ENCODE measurements around the gene AEN.

Gene AEN

DNA sequence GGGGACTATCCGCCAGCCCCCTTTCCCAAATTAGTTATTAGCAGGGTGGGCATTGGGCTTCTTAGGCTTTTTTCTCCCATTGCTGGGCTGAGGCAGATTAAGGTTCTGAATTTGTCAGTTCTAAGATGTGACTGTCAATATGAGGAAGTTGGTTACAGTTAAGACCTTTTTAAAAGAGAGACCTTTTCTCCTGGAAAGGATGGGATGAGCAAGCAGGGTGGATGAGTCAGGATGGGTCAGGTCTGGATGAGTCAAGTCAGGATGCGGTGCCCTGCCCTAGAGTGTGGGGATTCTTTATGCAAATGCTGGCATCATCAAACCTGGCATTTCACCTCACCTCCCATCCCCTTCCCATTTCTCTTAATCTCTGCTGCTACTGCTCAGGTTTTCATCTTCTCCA is 1.9 kb downstream of the AEN start:
- TF ChIP-seq, protein P1, sequence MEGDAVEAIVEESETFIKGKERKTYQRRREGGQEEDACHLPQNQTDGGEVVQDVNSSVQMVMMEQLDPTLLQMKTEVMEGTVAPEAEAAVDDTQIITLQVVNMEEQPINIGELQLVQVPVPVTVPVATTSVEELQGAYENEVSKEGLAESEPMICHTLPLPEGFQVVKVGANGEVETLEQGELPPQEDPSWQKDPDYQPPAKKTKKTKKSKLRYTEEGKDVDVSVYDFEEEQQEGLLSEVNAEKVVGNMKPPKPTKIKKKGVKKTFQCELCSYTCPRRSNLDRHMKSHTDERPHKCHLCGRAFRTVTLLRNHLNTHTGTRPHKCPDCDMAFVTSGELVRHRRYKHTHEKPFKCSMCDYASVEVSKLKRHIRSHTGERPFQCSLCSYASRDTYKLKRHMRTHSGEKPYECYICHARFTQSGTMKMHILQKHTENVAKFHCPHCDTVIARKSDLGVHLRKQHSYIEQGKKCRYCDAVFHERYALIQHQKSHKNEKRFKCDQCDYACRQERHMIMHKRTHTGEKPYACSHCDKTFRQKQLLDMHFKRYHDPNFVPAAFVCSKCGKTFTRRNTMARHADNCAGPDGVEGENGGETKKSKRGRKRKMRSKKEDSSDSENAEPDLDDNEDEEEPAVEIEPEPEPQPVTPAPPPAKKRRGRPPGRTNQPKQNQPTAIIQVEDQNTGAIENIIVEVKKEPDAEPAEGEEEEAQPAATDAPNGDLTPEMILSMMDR (conservative IDR thresholded peaks at IDR 0.05), result no peak
- H3K27ac ChIP-seq, result peak overlapping the region; percentile 88

DNA sequence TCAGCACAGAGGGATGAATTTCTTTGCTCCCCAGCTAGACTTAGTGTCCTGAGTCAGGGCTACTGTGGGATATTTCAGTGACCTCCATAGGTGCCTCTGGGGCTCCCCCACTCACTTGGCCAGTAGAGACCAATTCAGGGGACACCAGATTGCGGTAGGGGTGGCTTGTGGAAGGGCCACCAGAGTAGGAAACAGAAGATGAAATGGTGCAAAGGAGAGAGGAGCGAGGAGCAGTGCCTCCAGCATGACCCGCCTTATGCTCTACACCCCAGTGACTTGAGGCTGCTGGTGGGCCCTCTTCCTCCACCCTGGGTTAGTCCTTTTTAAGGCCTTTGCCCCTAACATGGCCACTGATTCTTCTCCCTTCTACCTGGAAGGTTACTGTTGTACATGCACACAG is 2.5 kb downstream of the AEN start:
- peak overlapping the region; percentile 88 for H3K27ac ChIP-seq
- TF ChIP-seq, protein P1 (conservative IDR thresholded peaks at IDR 0.05), result no peak

DNA sequence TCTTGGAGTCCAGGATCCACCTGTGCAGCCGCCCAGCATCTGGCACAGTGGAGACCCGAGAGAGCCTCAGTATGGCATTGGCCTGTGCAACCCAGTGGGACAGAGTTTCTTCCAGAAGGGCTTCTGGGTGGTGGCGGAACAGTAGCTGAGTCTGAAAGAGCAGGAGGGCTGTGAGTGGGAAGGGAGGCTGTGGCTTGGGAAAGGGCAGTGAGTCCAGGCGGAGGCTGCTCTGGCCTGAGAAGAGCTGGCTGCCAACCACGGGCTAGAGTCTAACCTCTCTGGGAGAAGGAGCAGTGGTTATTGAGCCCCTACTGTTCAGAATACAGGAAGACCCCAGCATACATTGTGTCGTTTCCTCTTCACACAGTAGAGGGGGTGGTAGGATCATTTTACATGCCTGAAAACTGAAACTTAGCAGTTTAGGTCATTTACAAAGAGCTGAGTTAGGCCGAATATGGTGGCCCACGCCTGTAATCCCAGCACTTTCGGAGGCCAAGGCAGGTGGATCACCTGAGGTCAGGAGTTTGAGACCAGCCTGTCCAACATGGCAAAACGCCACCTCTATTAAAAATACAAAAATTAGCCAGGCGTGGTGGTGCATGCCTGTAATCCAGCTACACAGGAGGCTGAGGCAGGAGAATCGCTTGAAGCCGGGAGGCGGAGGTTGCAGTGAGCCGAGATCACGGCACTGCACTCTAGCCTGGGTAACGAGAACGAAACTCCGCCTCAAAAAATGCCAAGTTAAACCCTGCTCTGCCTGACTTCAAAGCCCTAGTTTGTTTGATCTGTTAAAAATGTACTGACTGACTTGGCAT is 3.2 kb downstream of the AEN start:
- TF ChIP-seq, protein P1 (conservative IDR thresholded peaks at IDR 0.05), result peak; percentile 35
- peak overlapping the region; percentile 88 for H3K27ac ChIP-seq

DNA sequence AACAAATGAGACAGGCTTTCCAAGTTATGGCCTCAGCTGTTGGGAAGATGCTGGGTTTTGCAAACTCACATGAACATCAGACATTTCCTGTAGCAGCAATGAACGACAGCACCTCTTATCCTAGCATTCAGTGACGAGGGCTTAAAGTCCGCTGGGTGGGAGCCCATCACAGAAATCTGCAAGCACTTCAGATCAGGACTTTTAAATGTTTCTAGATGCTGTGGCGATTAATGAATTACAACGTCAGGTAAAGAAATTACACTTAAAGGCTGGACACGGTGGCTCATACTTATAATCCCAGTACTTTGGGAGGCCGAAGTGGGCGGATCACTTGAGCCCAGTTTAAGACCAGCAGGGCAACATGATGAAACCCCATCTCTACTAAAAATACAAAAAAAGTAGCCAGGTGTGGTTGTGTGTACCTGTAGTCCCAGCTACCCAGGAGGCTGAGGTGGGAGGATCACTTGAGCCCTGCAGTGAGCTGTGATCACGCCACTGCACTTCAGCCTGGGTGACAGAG is 3.9 kb downstream of the AEN start:
- H3K27ac ChIP-seq, result peak overlapping the region; percentile 88
- TF ChIP-seq, protein P1 (conservative IDR thresholded peaks at IDR 0.05), result no peak

DNA sequence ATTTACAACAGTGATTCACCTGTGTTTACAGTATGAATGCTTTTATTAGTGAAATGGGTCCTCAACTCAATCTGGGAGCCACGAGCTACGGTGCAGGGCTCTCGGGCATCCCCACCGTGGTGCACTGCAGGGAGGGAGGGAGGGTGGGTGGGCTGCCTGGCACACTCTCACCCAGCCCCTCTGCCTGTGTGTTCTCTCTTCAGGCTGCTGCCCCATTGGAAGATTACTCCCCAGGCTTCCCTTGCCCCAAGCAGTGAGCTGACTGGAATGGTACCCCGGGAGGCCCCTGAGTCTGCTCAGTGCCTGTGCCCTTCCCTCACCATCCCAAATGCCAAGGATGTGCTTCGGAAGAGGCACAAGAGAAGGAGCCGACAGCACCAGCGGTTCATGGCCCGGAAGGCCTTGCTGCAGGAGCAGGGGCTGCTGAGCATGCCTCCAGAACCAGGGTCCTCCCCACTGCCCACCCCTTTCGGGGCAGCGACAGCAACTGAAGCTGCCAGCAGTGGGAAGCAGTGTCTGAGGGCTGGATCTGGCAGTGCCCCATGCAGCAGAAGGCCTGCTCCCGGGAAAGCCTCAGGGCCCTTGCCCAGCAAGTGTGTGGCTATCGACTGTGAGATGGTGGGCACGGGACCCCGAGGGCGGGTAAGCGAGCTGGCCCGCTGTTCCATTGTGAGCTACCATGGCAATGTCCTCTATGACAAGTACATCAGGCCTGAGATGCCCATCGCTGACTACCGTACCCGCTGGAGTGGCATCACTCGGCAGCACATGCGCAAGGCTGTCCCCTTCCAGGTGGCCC is 5.0 kb downstream of the AEN start:
- H3K27ac ChIP-seq, result peak overlapping the region; percentile 88
- TF ChIP-seq, protein P1 (conservative IDR thresholded peaks at IDR 0.05), result no peak

DNA sequence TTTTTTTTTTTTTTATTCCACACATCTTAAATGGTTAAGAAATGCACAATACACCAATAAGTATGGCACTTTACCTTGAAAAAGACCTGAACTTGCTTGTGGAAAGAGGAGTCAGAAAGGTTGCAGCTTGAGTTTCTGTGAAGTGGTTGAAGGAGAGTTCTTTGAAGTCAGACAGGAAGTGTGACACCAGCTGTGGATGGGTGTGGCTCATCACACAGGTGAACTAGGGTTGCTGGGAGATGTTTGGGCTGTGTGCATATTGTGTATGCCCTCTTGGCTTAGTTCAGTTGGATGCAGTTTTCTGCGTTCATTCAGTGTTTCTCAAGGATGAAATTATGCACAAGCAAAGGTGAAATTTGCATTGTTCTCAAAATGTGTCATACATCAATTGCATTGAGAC is 6.3 kb downstream of the AEN start:
- TF ChIP-seq, protein P1 (conservative IDR thresholded peaks at IDR 0.05), result no peak
- no peak overlapping the region for H3K27ac ChIP-seq

DNA sequence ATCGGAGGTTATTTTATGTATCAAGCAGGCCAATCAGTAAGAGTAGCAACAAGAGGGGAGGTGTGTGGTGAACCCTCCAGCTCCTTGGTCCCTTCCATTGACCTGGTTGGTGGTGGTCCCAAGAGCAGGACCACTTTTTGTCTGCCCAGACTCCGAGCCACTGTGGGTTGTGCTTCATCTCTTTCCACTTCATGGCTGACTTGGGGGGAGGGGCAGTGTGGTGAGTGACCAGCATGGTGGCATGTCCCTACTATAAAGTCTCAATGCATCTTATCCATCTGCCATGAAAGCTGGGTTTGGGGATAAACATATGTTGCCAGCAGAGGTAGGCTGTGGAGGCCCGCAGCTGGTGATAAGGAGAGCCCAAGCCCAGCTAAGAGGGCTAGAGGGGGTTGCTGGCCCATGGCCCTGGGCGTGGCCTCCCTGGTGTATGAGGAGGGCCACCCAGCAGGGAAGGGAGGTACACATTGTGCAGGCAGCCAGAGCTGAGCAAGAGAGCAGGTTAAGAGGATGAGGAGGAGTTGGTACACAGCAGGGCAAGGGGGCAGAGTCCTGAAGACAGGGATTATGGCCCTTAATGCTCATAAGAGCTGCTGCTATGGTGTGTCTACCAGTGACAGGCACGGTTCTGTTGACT is 7.0 kb downstream of the AEN start:
- TF ChIP-seq, protein P1 (conservative IDR thresholded peaks at IDR 0.05), result no peak
- no peak overlapping the region for H3K27ac ChIP-seq

Data from VCaP (cell line).